HUES6 (cell line): ENCODE data around the gene KRT12.

Experiments
- H3K27ac ChIP-seq: 2 replicates; pipeline ENCODE4 v1.7.0; 2013; ENCODE audit warnings: low read depth, mild to moderate bottlenecking, low read length, inconsistent platforms
- H3K27me3 ChIP-seq: 2 replicates; pipeline ENCODE4 v1.6.1; 2013; ENCODE audit warnings: low read length; ENCODE audit not compliant: control insufficient read depth, insufficient read depth
- H3K36me3 ChIP-seq: 2 replicates; pipeline ENCODE4 v1.6.1; 2013; ENCODE audit warnings: low read length; ENCODE audit not compliant: control insufficient read depth, insufficient read depth
- H3K4me1 ChIP-seq: 2 replicates; pipeline ENCODE4 v1.6.1; 2013; ENCODE audit warnings: low read length; ENCODE audit not compliant: control insufficient read depth, insufficient read depth
- H3K4me3 ChIP-seq: 2 replicates; pipeline ENCODE4 v1.5.1; 2013; ENCODE audit warnings: low read depth, low read length
- H3K9ac ChIP-seq: one replicate; pipeline ENCODE4 v1.6.1; 2013; ENCODE audit warnings: mild to moderate bottlenecking, low read length
- H3K9me3 ChIP-seq: 2 replicates; pipeline ENCODE4 v1.6.1; 2013; ENCODE audit warnings: low read depth, low read length; ENCODE audit not compliant: control insufficient read depth, insufficient read depth

Gene KRT12

GRCh38 chr17:40812639-40813038 is 54.4 kb downstream of the KRT12 start:
- no peak overlapping the region for H3K9ac ChIP-seq
- peaks cover 62% of the 10 kb centered on the region for H3K27me3 ChIP-seq
- no peaks in the 10 kb centered on the region for H3K9me3 ChIP-seq
- H3K27ac ChIP-seq: no peak overlapping the region
- H3K4me1 ChIP-seq: no peaks in the 10 kb centered on the region
- H3K4me3 ChIP-seq: no peak overlapping the region
- peaks cover 5% of the 10 kb centered on the region; the same call in 1 of the 2 replicates for H3K36me3 ChIP-seq
